Bronchial epithelial cell (primary cell): ENCODE measurements around the gene PSMB8. TPM values are rescaled to one million over a fixed set of nuclear protein-coding genes. Genes with fewer than 3 reads are reported as not detected.
A peak's percentile ranks its signal among the peaks of the same experiment; 100 is the strongest.
"Not testable (repeated sequence)": the region's sequence is repeated elsewhere in the genome, so short reads cannot be mapped to it uniquely, and the experiment has no call there.

Source experiments
- DNase-seq: peaks from one replicate; pipeline ENCODE4 v3.0.0-alpha.2; 2010; ENCODE audit warnings: low read depth
- FAIRE-seq: peaks from 2 replicates; lab custom pipeline; 2011; peaks lifted over from hg19 to GRCh38; lab: Jason Lieb, UNC
- H3K27me3 ChIP-seq: 2 replicates; pipeline ENCODE4 v1.5.1; 2011; ENCODE audit warnings: low read length; ENCODE audit not compliant: control insufficient read depth, insufficient read depth
- H3K36me3 ChIP-seq: 2 replicates; pipeline ENCODE4 v1.5.1; 2011; ENCODE audit warnings: low read length; ENCODE audit not compliant: control insufficient read depth, insufficient read depth
- H3K4me3 ChIP-seq: 2 replicates; pipeline ENCODE4 v1.5.1; 2011; ENCODE audit warnings: mild to moderate bottlenecking, low read depth, low read length, control low read depth
- total RNA-seq: library from RNA; depleted of rRNA; stranded (reverse); fragments of >200 nt; gene quantifications from 2 replicates; pipeline ENCODE4 v1.2.1, GENCODE V29; 2014
- TF ChIP-seq, protein P1 (sequence below): IDR thresholded peaks from 2 replicates; pipeline ENCODE4 v1.5.1; 2011; ENCODE audit warnings: mild to moderate bottlenecking, moderate library complexity, low read length, control low read depth, inconsistent platforms; ENCODE audit not compliant: insufficient read depth, severe bottlenecking

PSMB8 gene
- total RNA-seq, 1 donor from 2014 or later, result 22.9 TPM

DNA sequence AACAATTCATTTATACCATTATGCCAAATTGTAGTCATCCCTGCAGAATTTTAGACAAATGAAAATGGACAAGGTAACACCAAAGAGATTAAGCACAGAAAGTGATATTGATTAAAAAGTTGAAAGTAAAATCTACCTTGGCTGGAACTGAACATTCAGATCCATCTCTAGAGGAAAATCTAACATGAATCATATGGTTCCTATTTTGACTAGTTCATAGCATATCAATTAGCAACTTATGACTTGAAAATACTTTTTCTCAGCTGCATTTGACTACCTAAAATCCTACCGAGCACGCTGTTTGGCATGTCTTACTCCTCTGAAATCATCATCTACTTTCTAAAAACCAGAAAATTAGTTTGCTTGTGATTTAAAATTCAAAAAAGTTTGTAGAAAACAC is 32.8 kb upstream of the PSMB8 start:
- TF ChIP-seq, protein P1, sequence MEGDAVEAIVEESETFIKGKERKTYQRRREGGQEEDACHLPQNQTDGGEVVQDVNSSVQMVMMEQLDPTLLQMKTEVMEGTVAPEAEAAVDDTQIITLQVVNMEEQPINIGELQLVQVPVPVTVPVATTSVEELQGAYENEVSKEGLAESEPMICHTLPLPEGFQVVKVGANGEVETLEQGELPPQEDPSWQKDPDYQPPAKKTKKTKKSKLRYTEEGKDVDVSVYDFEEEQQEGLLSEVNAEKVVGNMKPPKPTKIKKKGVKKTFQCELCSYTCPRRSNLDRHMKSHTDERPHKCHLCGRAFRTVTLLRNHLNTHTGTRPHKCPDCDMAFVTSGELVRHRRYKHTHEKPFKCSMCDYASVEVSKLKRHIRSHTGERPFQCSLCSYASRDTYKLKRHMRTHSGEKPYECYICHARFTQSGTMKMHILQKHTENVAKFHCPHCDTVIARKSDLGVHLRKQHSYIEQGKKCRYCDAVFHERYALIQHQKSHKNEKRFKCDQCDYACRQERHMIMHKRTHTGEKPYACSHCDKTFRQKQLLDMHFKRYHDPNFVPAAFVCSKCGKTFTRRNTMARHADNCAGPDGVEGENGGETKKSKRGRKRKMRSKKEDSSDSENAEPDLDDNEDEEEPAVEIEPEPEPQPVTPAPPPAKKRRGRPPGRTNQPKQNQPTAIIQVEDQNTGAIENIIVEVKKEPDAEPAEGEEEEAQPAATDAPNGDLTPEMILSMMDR, result no peak
- H3K27me3 ChIP-seq, result peaks cover 4% of the 10 kb centered on the region
- no peaks in the 10 kb centered on the region for H3K36me3 ChIP-seq
- DNase-seq (no peak), FAIRE-seq (no peak)
- no peak overlapping the region for H3K4me3 ChIP-seq

DNA sequence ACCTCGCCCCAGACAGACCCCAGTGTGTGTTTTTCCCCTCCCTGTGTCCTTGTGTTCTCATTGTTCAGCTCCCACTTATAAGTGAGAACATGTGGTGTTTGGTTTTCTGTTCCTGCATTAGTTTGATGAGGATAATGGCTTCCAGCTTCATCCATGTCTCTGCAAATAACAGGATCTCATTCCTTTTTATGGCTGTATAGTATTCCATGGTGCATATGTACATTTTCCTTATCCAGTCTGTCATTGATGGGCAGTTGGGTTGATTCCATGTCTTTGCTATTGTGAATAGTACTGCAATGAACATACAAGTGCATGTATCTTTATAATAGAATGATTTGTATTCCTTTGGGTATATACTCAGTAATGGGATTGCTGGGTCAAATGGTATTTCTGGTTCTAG is 30.1 kb upstream of the PSMB8 start:
- FAIRE-seq, H3K36me3 ChIP-seq, DNase-seq, H3K4me3 ChIP-seq, H3K27me3 ChIP-seq: not testable (repeated sequence)

DNA sequence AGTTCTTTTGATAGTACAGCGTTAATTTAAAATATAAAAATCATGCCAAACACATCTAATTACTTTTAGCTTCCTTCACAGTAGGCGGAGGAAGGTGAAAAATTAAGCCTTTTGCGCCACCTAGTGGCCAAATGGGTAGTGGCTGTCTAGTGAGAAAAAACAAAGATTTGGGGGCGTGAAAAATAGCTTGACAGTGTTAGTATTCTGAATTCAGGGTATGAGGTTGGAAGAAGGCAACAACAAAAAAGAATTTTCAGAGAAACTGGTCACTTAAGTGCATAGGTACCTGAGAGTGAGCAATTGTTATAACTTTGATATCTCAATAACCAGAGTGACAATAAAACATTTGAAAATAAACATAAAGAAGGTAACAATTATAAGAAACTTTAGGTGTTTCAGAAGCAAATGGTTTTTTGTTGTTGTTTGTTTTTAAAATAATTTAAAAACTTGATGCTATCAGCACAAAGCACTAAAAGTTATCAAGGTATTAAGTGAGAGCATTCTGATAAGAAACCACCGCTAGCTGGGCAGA is 24.5 kb upstream of the PSMB8 start:
- no peak for FAIRE-seq
- peaks cover 4% of the 10 kb centered on the region for H3K27me3 ChIP-seq

DNA sequence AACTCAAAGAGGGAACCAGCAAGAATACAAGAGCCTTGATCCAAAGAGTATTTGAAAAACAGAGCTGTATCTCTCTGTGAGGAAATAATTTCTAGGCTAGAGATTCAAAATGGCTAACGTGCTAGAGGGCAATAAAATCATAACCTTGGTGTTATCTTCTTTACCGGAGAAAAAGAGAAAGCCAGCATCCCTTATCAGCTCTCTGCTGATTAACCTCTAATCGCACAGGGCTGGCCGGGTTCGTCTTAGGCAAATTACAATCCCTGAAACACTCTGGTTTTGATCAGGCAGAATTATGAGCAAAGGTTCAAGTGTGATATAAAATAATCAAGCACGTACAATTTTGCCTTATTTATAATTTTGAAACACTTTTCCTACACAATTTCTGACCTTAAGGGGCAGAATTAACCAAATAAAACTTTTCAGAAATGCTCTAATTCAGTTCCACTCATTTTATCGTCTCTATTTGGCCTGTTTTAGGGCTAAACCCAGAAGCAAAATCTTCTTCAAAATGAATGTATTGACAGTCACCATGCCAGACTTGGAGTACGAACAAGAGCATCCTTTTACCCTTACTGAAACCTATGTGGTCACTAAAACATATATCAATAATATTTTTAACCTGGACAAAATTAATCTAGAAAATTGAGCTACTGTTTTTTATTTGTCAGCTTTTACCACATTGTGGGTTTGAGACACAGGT is 23.9 kb upstream of the PSMB8 start:
- no peak overlapping the region for H3K4me3 ChIP-seq
- DNase-seq (no peak), FAIRE-seq (no peak)
- TF ChIP-seq, protein P1, result no peak
- no peaks in the 10 kb centered on the region for H3K36me3 ChIP-seq
- peaks cover 4% of the 10 kb centered on the region for H3K27me3 ChIP-seq

More for the DNA sequence above, 24.5 kb upstream of the PSMB8 start:
- no peaks in the 10 kb centered on the region for H3K36me3 ChIP-seq
- TF ChIP-seq, protein P1, result peak; percentile 67
- H3K4me3 ChIP-seq, result no peak overlapping the region
- DNase-seq, result peak; percentile 63

DNA sequence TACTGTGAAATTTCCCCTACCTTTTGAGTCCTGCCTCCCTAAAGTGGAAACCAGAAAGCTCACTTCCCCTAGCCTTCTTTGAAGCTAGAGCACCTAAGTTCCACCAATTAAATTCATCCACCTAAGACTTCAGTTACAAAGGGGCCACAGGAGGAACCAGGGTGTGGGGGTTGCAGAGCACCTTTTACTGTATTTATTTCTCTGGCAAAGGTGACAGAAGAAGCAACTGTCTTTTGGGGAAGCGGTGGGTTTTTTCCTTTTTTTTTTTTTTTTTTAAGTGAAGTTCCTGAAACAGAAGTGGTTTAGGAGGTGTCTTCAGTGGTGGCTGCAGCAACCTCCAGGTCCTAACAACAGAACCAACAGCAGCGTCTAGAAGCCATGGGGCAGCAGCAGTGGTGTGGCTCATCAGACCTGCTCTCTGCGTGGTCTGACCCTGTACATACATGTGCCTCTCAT is 23.2 kb upstream of the PSMB8 start:
- FAIRE-seq, result no peak
- TF ChIP-seq, protein P1, result no peak
- H3K4me3 ChIP-seq, result no peak overlapping the region
- DNase-seq, result no peak
- H3K27me3 ChIP-seq, result peaks cover 4% of the 10 kb centered on the region
- H3K36me3 ChIP-seq, result no peaks in the 10 kb centered on the region

DNA sequence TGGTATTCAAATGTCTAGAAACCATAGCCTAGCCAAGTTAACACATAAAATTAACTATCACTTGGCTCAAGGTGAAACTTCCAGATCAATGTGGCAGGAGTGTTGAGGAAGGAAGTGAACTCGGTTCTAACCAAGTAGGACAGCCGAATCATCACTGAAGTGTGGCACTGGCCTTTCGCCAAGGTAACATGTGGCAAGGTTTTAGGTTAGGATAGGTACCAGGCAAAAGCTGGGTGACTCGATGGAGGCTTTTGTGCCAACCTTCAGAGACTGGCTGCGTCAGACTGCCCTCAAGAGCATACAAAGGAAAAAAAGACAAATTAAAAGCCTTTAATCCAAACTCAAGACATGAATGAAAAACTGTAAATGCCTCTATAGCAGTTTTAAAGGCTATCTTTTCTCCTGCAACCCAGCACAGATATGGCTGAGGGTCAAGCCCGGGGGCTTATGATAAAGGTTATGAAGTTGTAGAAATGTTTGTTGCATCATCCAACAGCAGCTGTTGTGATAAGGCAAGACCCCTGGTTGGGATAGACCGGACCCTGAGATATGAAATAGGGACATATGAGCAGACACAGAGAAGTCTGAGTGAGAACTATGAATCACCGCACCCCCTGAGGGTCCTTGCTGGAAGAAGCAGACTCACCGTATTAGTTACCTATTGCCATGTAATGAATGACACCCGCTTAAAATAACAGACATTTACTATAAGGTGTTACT is 22.0 kb upstream of the PSMB8 start:
- DNase-seq (no peak), FAIRE-seq (no peak)
- TF ChIP-seq, protein P1, result no peak
- H3K27me3 ChIP-seq, result peaks cover 4% of the 10 kb centered on the region
- no peak overlapping the region for H3K4me3 ChIP-seq
- no peaks in the 10 kb centered on the region for H3K36me3 ChIP-seq
